Activated CD8-positive, alpha-beta memory T cell treated with anti-CD3 and anti-CD28 coated beads for 1 hour (primary cell): Measurements from ENCODE around the gene MARF1.

Experiments
- DNase-seq, 2 donors: peaks; one replicate each; pipeline ENCODE4 v3.0.0-alpha.2; 2020; ENCODE audit warnings: low read depth in 1 of 2; ENCODE audit errors: extremely low read depth in 1 of 2

Gene MARF1

GRCh38 chr16:15601212-15601879, 41.6 kb downstream of the MARF1 start:
- DNase-seq, result no peak

GRCh38 chr16:15599303-15600070, 43.5 kb downstream of the MARF1 start:
- DNase-seq, result no peak

GRCh38 chr16:15598648-15599190, 44.2 kb downstream of the MARF1 start:
- no peak for DNase-seq

GRCh38 chr16:15597822-15598647, 44.9 kb downstream of the MARF1 start:
- no peak for DNase-seq

GRCh38 chr16:15597135-15597534, 45.8 kb downstream of the MARF1 start:
- DNase-seq, result no peak

GRCh38 chr16:15594711-15595320, 48.1 kb downstream of the MARF1 start:
- DNase-seq, result no peak

GRCh38 chr16:15593235-15593634, 49.7 kb downstream of the MARF1 start:
- no peak for DNase-seq

GRCh38 chr16:15592324-15592723, 50.6 kb downstream of the MARF1 start:
- no peak for DNase-seq

- DNase-seq, result no peak
These were observed 55.7 kb downstream of the MARF1 start for GRCh38 chr16:15587152-15587825.

- no peak for DNase-seq
These were observed 56.2 kb downstream of the MARF1 start for GRCh38 chr16:15586716-15587115.

GRCh38 chr16:15585956-15586355, 57.0 kb downstream of the MARF1 start:
- no peak for DNase-seq

GRCh38 chr16:15583526-15583925, 59.4 kb downstream of the MARF1 start:
- DNase-seq, result no peak

- DNase-seq, result no peak
These were observed 61.7 kb downstream of the MARF1 start for GRCh38 chr16:15581127-15581815.

- no peak for DNase-seq
These were observed 64.1 kb downstream of the MARF1 start for GRCh38 chr16:15578824-15579223.

- DNase-seq, result no peak
These were observed 65.7 kb downstream of the MARF1 start for GRCh38 chr16:15576960-15577958.

- DNase-seq, result no peak
These were observed 67.5 kb downstream of the MARF1 start for GRCh38 chr16:15575293-15576049.

- DNase-seq, result no peak
These were observed 68.4 kb downstream of the MARF1 start for GRCh38 chr16:15574614-15574948.
